K562 (cell line): Measurements from ENCODE around the gene XKR3. TPM values are rescaled to one million over a fixed set of nuclear protein-coding genes. Genes with fewer than 3 reads are reported as not detected.

ENCODE experiments used
- ATAC-seq: fragments of 200-7000 bp; cut with Tn5 transposase; 3 replicates; pipeline ENCODE4 v1.9.1; 2020; ENCODE audit warnings: moderate library complexity
- BruUV-seq: library from RNA; stranded (reverse); fragments of 400-500 nt; replicated peaks from 2 replicates; lab custom pipeline; 2021; lab: Mats Ljungman, UMichigan
- CTCF ChIA-PET: fragments of 300-600 bp; formaldehyde crosslinking; extraction: SDS; loops from one replicate; lab custom pipeline; 2021; ENCODE audit warnings: low intra/inter-chr PET ratio; lab: Yijun Ruan, JAX
- POLR2A ChIA-PET: fragments of 300-600, 350-650 bp; sonication (Branson Sonifier 250); formaldehyde crosslinking; extraction: SDS; loops from one replicate; lab custom pipeline; 2021; ENCODE audit warnings: antibody characterized with exemption, inconsistent platforms; lab: Yijun Ruan, JAX
- DNase-seq, 4 experiments: peaks; one replicate each; pipeline versions ENCODE4 v3.0.0 to v3.0.0-alpha.2; 2011 to 2018; ENCODE audit warnings: low spot score in 3 of 4, mixed read lengths in 3 of 4; ENCODE audit errors: extremely low read depth in 1 of 4
- FAIRE-seq: peaks from 2 replicates; lab custom pipeline; 2011; peaks lifted over from hg19 to GRCh38; lab: Jason Lieb, UNC
- H2AFZ ChIP-seq: 2 replicates; pipeline ENCODE4 v1.6.0; 2011; ENCODE audit warnings: low read depth, low read length, control low read depth, inconsistent platforms
- H3K27ac ChIP-seq: fragments of 200-600 bp; 3 replicates; pipeline ENCODE4 v1.8.0; 2011; ENCODE audit warnings: low read depth, mild to moderate bottlenecking, control low read depth, inconsistent platforms, low read length, moderate library complexity, mixed read lengths; ENCODE audit errors: extremely low read depth
- H3K27me3 ChIP-seq, 2 experiments: fragments of 300-600 bp in 1 of 2; 2 replicates in 1 of 2; 3 replicates in 1 of 2; pipeline versions ENCODE4 v1.6.0 to v1.8.0; 2011; ENCODE audit warnings: inconsistent platforms in 2 of 2, low read length in 2 of 2, mild to moderate bottlenecking in 1 of 2, mixed read lengths in 1 of 2, moderate library complexity in 1 of 2; ENCODE audit not compliant: control insufficient read depth in 2 of 2, insufficient read depth in 2 of 2
- H3K36me3 ChIP-seq: fragments of 300-600 bp; 3 replicates; pipeline ENCODE4 v1.8.0; 2011; ENCODE audit warnings: mild to moderate bottlenecking, low read length, inconsistent platforms; ENCODE audit not compliant: control insufficient read depth, insufficient read depth
- H3K4me1 ChIP-seq, 2 experiments: fragments of 200-600 bp in 1 of 2; replicated peaks in 1 of 2; 2 replicates in 1 of 2; 3 replicates in 1 of 2; pipeline versions ENCODE4 v1.5.1 to v1.8.0; 2011; ENCODE audit warnings: inconsistent platforms in 2 of 2, low read length in 2 of 2, mild to moderate bottlenecking in 1 of 2, mixed read lengths in 1 of 2, moderate library complexity in 1 of 2; ENCODE audit not compliant: control insufficient read depth in 2 of 2, insufficient read depth in 2 of 2
- H3K4me2 ChIP-seq: 2 replicates; pipeline ENCODE4 v1.6.1; 2011; ENCODE audit warnings: low read length, control low read depth, inconsistent platforms, mixed read lengths; ENCODE audit not compliant: insufficient read depth
- H3K4me3 ChIP-seq: fragments of 200-600 bp; sonication (generic), shearing (Covaris generic); 2 replicates; pipeline ENCODE4 v1.5.1; 2016; ENCODE audit warnings: control low read depth, inconsistent platforms
- H3K79me2 ChIP-seq: fragments of 200-600 bp; 3 replicates; pipeline ENCODE4 v1.8.0; 2011; ENCODE audit warnings: low read length, inconsistent platforms; ENCODE audit not compliant: control insufficient read depth, insufficient read depth
- H3K9ac ChIP-seq, 2 experiments: 2 replicates each; pipeline versions ENCODE4 v1.6.0 to v1.6.1; 2011; ENCODE audit warnings: low read depth in 2 of 2, low read length in 2 of 2, control low read depth in 1 of 2, inconsistent platforms in 1 of 2, mild to moderate bottlenecking in 1 of 2, mixed read lengths in 1 of 2; ENCODE audit not compliant: insufficient read depth in 1 of 2
- H3K9me1 ChIP-seq: one replicate; pipeline ENCODE4 v1.6.0; 2011; ENCODE audit warnings: inconsistent platforms, mild to moderate bottlenecking, low read length, moderate library complexity; ENCODE audit not compliant: control insufficient read depth, insufficient read depth
- H3K9me3 ChIP-seq: replicated peaks from 2 replicates; pipeline ENCODE4 v1.5.1; 2011; ENCODE audit warnings: low read depth, low read length, inconsistent platforms; ENCODE audit not compliant: control insufficient read depth, insufficient read depth
- H4K20me1 ChIP-seq: replicated peaks from 2 replicates; pipeline ENCODE4 v1.6.1; 2011; ENCODE audit warnings: low read length, inconsistent platforms, mixed read lengths; ENCODE audit not compliant: control insufficient read depth, insufficient read depth
- BACH1 ChIP-seq: fragments of 200-800 bp; sonication (Bioruptor generic); IDR thresholded peaks from 2 replicates; pipeline ENCODE4 v1.6.1; 2016; ENCODE audit warnings: missing genetic modification characterization, missing compliant biosample characterization
- CHD2 ChIP-seq: IDR thresholded peaks from 2 replicates; pipeline ENCODE4 v1.6.1; 2011; ENCODE audit warnings: low read depth, low read length
- GTF2B ChIP-seq: IDR thresholded peaks from 2 replicates; pipeline ENCODE4 v1.6.1; 2011; ENCODE audit not compliant: insufficient read length; ENCODE audit errors: extremely low read depth
- HDAC6 ChIP-seq: IDR thresholded peaks from 2 replicates; pipeline ENCODE4 v1.6.1; 2012; ENCODE audit warnings: low read depth, mild to moderate bottlenecking, control low read depth, inconsistent platforms, low read length, moderate library complexity
- PML ChIP-seq: IDR thresholded peaks from 2 replicates; pipeline ENCODE4 v1.6.1; 2012; ENCODE audit warnings: low read length, inconsistent platforms
- TRIM24 ChIP-seq, 2 experiments: fragments of 450-650 bp; IDR thresholded peaks; 2 replicates each; pipeline ENCODE4 v1.6.1; 2016
- USF2 ChIP-seq: sonication (generic); formaldehyde crosslinking; IDR thresholded peaks from 2 replicates; pipeline ENCODE4 v1.5.0; 2020; ENCODE audit warnings: missing genetic modification reagents
- ZNF280A ChIP-seq: fragments of 450-650 bp; IDR thresholded peaks from 2 replicates; pipeline ENCODE4 v1.6.1; 2018; ENCODE audit warnings: mild to moderate bottlenecking, low read depth; ENCODE audit not compliant: partially characterized antibody
- ZNF507 ChIP-seq: conservative IDR thresholded peaks from 2 replicates; pipeline ENCODE4 v1.6.1; 2017; ENCODE audit warnings: missing genetic modification characterization, missing compliant biosample characterization
- WGBS: fragments of 100-300 bp; shearing (Covaris generic); methylation state at CpG from one replicate; pipeline ENCODE4 v1.1.6; 2016; ENCODE audit warnings: low coverage, mixed read lengths; ENCODE audit not compliant: insufficient coverage; ENCODE audit errors: missing lambda C conversion rate; 5-methylcytosine and 5-hydroxymethylcytosine counted together
- in situ Hi-C: fragments of 300-500 bp; cut with MboI; formaldehyde crosslinking; loops from 4 replicates; pipeline ENCODE4 v1.15.0; 2018; ENCODE audit warnings: inconsistent platforms, mixed read lengths
- intact Hi-C: fragments of 100-400 bp; cut with micrococcal nuclease; formaldehyde crosslinking; loops from 2 replicates; pipeline ENCODE4 v1.14.2; 2022
- polyA plus RNA-seq, 8 experiments: library from polyadenylated mRNA; depleted of rRNA in 4 of 8; stranded (reverse) in 5 of 8; unstranded in 3 of 8; fragments of >200 nt; fragmentation: Nextera tagmentation in 2 of 8; fragmentation: Illumina TruSeq in 1 of 8; extraction: Ambion mirVana in 2 of 8; extraction: Trizol in 1 of 8; gene quantifications; 2 replicates each; pipeline versions ENCODE4 v1.2.1 to v1.2.3, GENCODE V29; 2011 to 2014; ENCODE audit warnings: inconsistent platforms in 1 of 8, missing spikeins in 1 of 8
- total RNA-seq, 7 experiments: library from RNA; depleted of rRNA in 6 of 7; stranded (reverse); fragments of >200 nt in 6 of 7; fragmentation: Illumina TruSeq in 2 of 7; extraction: Trizol in 2 of 7; gene quantifications; 2 replicates each; pipeline versions ENCODE4 v1.2.1 to v1.2.3, GENCODE V29; 2011 to 2021; ENCODE audit warnings: low replicate concordance in 1 of 7

The XKR3 gene
- total and polyA plus RNA-seq, 9 of the 15 experiments (the other 6 are each of a cell fraction or from before 2014, with no cell fraction given), result 3.5 to 11.5 (median 7.1) TPM

GRCh38 chr22:16828876-16829275 lies 3.7 kb upstream of the XKR3 start (continued):
- TF ChIP-seq TRIM24 (IDR thresholded peaks at IDR 0.05) (no peak), ZNF507 (tag) (no peak)

- Histone ChIP-seq H3K4me2 (no peak overlapping the region), H3K9me3 (no peaks in the 10 kb centered on the region), H3K9me1 (no peaks in the 10 kb centered on the region), H3K4me3 (no peak overlapping the region), H3K4me1 (no peaks in the 10 kb centered on the region), H3K27ac (no peak overlapping the region), H3K9ac (no peak overlapping the region), H2AFZ (no peak overlapping the region), H3K79me2 (no peaks in the 10 kb centered on the region), H4K20me1 (no peaks in the 10 kb centered on the region), H3K27me3 (no peaks in the 10 kb centered on the region), H3K36me3 (no peaks in the 10 kb centered on the region)
- CTCF ChIA-PET, result no interaction called here
- intact Hi-C loops (no loop called here), in situ Hi-C loops (no loop called here)
- FAIRE-seq, result no peak
- POLR2A ChIA-PET, result no interaction called here
- WGBS, result 0% methylated on average over 1 of the region's 1 CpG
- ATAC-seq, result no peak
- TF ChIP-seq USF2, result no peak
- no peak for TF ChIP-seq CHD2
- TF ChIP-seq PML, result no peak
- no peak for TF ChIP-seq ZNF280A
- TF ChIP-seq GTF2B, result no peak
- TF ChIP-seq BACH1 (tag), result no peak
- TF ChIP-seq HDAC6, result no peak
- no peak for DNase-seq
- BruUV-seq, result no TSS peak
Observed at GRCh38 chr22:16827506-16827905, 2.3 kb upstream of the XKR3 start.
